T-helper 1 cell (primary cell): ENCODE results near the gene AJAP1.

Source experiments
- DNase-seq, 5 donors: peaks; one replicate each; pipeline ENCODE4 v3.0.0-alpha.2; 2012 to 2020

The AJAP1 gene

DNA sequence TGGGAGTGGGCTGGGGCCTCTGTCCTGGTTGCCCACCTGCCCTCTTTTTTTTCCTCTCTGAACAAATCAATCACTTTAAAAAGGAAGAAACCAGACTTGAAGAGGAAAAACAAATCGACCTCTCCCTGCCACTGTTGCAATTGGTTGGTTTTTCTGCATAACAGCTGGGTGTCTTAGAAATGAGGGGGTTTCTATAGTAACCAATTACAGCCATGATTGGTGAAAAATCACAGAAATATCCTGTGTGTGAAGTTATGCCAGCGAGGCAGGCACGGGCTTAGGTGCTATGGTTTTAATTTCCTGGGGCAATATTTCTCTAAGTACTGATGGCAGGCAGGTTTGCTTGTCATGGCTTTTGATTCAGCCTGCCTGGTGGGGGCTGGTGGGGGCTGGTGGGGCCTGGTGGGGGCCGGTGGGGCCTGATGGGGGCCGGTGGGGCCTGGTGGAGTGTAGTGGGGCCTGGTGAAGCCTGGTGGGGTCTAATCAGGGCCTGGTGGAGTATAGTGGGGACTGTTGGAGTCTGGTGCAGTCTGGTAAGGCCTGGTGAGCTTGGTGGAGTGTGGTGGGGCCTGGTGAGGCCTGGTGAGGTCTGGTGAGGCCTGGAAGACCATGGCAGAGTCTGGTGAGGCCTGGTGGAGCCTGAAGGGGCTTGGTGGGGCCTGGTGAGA lies 54.6 kb downstream of the AJAP1 start:
- DNase-seq, result no peak

DNA sequence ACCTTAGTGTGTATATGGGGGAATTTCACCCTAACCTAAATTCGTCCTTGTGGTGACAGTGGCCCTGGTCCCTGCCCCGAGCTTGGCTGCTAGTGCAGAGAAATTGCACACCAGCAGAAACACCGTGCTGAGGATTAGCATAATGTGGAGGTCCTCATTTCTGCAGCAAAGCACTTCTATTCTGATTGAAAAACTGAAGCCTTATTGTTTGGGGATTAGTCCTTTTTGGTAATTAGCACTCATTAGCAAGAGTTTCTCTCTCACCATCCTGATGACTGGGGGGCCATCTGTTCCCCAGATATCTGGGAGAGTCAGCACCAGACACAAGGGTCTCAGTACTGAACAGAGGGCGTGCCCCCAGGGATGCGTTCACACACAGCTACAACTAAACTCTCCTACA lies 55.2 kb downstream of the AJAP1 start:
- no peak for DNase-seq

DNA sequence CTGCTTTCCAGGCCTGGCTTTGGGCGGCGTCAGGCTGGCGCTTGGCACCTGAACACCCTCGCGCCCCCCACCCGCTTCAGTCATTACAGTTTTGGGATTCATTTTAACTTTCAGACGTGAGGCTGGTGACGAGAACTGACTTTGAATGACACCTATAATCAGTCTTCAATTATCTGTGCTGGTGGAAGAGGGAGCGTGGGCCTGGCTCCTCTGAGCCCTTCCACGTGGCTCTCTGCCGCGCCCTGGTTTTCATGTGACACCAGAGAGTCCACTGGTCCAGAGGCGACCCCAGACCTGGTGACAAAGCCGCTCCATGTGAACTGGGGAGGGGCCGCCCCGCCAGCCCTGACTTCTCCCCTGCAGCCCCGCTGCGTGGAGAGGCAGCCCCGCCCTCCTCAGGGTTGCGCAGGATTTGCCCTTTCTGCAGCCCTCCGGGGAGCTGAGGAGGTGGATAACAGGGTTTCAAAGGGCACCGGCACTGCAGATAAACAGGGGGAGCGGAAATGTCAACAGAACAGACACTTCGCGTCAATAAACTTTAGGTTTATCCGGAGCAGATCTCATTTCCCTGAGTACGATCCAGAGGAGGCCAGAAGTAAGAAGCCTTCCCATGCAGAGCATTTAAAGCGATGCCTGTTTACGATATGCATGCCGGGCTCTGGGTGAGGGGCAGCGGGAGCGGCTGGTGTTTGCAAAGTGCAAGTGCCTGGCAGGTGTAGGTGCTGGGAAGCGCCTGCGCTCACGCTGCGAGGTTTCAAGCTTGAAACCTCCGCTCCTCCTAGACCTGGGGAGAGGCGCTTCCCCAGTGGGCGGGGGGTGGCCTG lies 56.4 kb downstream of the AJAP1 start:
- no peak for DNase-seq

DNA sequence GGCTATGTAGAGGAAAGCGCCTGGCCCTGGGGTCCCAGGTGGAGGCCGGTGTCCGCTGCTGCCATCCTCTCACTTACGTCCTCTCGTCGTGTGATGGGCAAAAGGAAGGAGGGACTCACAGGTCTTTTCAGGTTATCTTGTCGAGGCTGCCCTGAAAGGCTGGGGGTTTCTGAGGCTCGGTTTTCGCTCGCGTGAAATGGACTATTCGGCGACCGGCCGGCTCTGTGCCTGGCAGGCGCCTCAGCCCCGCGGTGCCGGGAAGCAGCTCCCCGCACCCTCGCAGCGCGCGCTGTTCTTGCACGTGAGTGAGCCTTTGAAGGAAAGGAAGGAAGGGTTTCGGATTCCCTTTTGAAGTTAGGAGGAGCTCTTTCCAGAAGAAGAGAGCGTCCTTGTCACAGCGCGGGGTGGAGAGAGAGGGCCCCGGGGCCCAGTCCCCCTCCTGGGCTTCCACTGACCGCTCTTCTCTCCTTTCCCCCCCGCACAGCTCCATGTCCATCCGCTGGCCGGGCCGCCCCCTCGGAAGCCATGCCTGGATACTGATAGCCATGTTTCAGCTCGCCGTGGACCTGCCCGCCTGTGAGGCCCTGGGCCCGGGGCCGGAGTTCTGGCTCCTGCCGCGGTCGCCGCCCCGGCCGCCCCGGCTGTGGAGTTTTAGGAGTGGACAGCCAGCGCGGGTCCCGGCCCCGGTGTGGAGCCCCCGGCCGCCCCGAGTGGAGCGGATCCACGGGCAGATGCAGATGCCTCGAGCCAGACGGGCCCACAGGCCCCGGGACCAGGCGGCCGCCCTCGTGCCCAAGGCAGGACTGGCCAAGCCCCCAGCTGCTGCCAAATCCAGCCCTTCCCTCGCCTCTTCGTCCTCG lies 57.2 kb downstream of the AJAP1 start:
- no peak for DNase-seq

DNA sequence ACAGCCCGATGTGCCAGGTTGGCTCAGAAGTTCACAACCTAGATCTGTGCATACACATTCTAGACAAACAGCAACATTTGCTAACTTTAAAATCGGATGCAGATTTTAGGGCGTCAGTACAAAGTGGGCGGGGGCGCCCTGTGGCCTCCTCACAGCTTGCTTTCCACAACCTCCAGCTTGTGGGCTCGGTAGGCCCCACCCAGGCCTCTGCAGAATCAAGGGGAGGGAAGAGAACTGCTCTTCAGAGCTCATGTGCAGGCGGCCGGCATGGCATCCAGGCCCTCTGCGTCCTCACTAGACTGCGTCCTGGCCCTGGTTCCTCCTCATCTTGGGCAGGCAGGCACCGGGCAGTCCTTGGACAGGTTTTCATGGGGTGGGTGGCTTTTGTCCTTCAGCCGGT lies 59.3 kb downstream of the AJAP1 start:
- no peak for DNase-seq

DNA sequence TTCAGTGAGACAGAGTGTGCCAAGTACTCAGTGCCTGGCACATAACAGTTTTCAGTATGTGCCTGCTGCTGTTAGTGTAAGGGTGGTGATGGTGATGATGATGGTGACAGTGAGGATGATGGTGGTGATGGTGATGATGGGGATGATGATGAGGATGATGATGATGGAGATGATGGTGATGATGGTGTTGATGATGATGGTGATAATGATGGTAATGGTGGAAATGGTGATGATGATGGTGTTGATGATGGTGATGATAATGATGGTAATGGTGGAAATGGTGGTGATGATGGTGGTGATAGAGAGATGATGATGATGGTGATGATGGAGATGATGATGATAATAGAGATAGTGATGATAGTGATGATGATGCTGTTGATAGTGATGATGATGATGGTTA lies 62.0 kb downstream of the AJAP1 start:
- no peak for DNase-seq

DNA sequence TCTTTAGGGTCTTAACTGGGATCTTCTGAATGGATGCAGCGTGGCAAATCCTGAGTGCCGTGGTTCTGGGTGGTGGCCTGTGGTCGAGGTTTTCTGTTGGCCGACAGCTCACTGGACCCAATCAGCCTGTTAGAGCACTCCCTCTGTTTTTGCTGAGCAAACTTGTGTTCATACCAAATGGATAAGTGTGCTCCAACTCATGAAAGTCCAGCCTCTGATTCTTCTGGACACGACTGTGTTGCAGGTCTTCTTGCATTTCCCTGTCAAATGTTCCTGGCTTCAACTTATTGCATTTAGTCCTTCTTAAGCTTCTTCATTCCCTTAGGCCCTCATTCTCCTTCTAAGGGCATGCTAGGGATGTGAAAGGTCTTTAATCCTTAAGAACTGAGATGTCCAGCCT lies 63.7 kb downstream of the AJAP1 start:
- DNase-seq, result no peak

DNA sequence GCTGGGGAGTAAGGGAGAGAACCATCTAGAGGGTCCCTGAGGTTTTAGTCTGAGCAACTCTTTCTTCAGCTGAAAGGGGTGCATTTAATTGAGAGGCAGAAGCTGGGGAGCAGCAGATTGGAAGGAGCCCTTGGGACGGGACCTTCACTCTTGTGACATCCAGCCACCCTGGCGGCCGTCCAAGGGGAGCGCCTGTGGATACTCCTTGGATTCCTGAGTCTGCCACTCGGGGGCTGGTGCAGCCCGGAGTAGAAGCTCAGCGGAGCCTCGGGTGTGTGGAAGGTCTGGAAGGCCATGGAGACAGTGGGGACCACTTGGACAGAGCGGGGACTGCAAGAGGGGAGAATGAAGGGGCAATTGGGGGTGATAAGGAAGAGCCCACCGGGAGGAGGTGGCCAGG lies 68.7 kb downstream of the AJAP1 start:
- no peak for DNase-seq

DNA sequence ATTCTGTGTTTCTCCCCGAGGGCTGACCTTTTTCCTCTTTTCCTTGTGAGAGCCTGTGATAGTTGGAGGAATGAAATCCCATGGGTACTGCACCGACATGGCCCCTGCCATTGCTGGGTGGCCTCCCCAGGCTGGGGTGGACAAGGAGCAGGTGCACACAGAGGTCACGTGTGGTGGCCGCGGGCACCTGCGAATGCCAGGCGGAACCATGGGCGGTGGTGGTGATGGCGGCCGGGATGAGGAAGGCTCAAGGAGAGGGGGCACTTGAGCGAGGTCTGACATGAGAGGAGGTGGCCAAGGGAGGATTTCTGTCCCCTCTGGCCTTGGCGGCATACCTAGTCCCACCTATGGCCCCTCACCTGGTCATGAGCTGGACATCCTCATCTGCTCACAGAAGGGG lies 69.6 kb downstream of the AJAP1 start:
- DNase-seq, result no peak

DNA sequence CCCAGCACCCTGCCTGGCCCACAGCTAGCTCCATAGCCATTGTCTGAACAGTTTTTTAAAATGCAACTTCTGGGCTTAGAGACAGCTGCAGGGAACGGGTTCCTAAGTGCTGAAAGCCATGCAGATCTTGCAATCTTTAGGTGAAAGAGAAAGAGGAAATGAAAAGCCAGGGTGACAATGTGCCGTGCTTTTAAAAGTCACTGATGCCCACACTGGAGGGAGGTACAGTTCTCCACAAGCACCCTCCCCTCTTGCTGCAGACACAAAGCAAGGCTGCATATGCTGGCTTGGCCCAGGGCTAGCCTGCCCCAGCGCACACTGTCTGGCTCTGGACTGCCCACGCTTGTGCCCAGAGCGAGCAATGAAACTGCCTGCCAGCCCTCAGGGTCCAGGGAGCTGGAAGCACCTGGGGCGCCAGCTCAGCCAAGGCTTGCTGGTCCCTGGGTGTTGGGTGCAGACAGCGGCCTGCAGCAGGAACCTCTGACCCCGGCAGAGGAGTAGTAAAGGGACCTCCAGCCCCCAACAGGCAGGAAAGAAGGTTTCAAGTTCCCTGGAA lies 70.4 kb downstream of the AJAP1 start:
- DNase-seq, result no peak

DNA sequence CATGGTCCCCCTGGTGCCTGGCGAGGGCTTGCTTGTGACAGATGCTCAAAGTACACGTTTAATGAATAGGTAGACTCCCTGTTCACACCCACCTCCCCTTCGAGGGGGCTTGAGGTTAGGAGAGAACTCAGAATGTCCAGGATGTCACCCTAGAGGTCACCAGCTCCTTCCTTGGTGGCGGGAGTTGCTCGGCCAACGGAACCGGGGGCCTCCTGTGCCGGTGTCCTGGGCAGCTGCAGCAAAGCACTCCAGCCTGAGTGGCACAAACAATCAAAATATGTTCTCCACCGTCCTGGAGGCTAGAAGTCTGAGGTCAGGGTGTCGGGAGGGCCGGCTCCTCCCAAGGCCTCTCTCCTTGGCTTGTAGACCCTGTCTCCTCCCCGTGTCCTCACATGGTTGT lies 71.0 kb downstream of the AJAP1 start:
- DNase-seq, result no peak

DNA sequence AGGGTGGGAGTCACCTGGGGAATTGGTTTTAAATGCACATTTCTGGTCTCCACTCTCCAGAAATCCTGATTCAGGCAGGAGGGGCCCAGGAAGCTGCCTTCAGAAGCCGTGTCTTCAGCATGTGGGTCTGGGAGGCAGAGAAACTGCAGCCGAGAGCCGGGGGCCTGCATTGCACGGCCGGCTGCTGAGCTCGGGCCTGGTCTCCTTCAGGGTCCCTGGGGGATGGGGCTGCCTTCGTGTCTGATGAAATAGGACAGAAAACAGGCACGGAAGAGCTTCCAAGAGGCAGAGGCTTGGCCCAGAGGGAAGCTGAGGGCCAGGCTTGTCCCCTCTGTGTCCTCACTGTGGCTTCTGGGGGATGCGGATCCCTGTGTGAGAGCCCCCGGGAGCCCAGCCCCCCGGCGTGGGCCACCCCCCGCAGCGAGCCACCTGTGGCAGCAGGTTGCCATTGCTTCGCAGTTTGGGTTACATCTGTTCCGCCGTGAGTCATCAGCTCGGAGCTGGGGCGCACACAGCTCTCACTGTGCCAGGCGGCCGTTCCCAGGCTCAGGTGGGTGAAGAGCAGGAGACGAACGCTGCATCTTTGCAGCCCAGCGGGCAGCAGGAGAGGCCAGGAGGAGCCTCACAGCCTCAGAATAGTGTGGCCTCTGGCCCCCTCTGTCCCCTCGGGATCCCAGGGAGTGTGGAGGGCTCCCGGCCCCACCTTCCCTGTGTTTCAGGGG lies 72.4 kb downstream of the AJAP1 start:
- DNase-seq, result no peak

DNA sequence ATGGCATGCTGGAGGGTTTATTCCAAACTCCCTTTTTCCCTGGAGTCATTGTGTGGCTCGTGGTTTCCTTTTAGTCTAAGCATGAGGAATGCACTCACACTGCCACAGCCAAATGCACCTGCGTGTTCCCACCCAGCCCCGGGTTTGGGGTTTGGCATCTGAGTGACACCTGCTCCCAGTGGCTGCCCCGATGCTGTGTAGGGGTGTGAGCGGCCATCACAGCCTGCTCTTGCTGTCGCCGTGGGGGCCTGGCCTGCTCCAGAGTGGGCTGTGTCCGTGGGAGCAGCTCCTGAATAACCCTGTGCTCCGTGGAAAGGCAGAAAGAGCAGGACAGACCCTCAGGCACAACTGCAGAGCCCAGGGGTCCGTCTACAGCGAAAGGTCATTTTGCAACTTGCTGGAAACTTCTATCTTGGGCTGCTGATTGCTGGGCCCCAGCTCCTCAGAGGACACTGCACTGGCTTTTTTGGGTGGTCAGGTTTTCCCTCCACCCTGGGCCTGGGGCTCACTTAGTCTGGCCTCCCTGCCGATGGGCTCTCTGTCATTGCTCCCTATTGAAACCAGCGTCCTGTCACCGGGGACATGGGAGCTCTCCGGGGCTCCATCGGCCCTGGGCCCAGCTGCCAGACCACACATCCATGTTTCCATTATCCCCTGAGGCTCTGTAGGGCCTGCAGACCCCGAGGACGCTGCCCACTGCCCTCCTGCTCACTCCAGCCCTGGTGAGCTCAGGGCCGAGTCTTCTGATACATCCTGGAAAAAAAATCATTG lies 74.1 kb downstream of the AJAP1 start:
- DNase-seq, result no peak

DNA sequence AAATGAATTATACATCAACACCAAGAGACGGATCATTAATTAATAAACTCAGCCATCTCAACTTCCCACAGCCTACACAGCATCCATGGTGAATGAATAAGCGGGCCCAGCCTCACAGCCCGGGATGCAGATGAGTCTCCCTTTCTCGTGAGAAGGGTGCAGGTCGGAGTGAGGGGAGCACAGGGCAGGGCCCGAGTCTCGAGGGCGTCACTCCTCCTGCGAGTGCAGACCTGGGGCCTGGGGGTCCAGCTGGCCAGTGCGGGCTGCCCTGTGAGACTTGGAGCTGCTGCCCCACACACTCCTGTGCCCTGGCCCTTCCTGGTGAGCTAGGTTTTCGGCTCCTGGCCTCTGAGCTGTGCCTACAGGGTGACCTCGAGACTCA lies 74.7 kb downstream of the AJAP1 start:
- DNase-seq, result no peak

DNA sequence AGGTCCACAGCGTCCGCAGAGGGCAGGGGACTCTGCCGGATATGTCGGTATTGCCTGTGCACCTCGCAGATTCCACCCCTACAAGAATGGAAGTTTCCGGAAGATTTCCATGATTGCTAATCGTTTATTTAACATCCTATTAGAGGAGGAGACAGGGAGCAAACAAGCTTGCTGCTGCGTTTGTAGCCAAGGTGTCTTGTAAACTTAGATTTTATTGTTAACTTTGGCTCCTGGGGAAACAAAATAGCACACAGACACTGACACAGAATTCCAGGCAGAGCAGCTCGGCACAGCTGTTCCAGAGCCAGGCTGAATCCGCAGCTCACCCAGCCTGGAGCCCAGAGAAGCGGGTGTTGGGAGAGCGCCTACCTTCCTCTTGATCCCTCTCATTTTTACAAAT lies 75.7 kb downstream of the AJAP1 start:
- DNase-seq, result no peak

DNA sequence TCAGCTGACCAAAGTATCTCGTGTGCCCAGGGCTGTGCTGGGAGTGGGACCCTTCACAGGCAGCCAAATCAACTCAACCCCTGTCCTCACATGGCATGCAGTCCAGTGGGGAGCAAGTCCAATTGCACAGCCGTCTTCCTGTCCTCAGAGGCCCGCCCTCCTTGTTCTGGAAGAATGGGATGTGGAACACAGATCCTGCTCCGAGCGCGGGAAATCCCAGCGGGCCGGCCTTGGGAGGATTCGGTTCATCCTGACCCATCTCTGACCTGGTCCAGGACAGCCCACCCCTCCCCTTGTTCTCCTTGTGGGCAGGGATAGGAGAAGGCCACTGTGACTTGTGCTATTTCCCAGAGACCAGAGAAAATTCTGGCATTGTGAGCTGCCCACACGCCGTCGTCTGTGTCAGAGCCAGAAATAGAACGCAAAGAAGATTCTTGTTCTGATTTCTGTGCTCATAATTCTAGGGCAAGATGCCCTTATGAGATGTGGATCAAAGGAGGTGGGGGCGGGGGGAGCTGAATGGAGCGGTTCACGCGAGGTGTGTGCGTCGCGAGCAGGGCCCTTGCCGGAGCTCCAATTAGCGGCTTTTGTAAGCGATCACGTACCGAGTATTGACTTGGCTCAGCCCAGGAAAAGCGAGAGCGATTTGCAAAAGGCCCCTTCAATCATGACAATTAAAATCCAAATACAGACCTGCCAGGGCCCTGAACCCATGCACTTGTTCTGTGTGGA lies 79.2 kb downstream of the AJAP1 start:
- no peak for DNase-seq

DNA sequence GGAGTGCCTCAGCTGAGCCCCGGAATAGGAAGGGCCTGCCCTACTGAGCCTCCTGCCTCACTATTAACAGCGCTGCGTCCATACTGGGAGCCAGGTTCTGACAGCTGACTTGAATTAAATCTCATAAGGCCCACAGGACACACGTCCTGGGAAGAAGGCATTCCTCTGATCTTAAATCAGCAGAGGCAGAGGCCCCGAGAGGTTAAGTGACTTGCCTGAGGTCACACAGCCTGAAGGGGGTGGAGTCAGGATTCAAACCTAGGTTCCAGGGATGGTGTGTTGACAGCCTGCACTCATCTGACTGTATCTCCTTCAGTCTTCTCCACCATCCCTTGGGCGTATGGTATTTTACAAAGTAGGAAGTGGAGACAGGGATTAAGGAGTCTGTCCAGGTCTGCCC lies 79.8 kb downstream of the AJAP1 start:
- DNase-seq, result no peak

DNA sequence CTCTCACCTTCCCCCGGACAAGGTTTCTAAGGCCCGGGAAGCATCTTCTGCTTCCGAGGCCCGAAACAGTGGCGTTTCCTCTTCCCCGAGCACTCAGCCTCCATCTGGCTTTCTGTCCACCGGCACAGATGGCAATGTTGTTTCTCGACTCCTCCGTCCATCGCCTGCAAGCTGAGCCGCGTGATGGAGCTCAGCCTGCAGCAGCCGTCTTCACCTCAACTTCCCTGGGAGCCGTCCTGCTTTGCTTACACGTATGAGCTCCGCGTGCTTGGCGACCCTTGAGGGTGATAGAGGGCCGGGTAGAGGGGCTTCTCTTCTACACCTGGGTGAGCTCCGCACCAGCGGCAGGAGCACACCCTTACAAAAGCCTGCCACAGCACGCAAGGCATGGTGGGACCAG lies 80.4 kb downstream of the AJAP1 start:
- no peak for DNase-seq

DNA sequence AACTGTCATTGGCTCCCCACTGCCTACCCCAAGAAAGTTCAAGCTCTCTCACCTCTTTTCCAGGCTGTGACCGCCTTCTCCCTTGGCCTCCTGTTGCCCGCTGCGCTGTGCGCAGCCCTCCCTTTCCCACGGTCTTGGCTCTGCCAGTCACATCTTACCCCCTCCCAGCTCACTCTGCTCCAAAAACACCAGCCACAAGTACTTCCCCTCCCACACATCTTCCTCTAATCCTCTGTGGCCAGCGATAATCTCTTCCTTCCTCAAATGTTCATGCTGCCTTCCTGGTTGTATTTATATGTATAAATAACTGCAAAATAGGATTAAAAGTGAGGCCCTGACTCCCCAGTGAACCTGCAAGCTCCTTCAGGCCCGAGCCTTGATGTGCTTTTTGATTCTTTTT lies 81.8 kb downstream of the AJAP1 start:
- no peak for DNase-seq

DNA sequence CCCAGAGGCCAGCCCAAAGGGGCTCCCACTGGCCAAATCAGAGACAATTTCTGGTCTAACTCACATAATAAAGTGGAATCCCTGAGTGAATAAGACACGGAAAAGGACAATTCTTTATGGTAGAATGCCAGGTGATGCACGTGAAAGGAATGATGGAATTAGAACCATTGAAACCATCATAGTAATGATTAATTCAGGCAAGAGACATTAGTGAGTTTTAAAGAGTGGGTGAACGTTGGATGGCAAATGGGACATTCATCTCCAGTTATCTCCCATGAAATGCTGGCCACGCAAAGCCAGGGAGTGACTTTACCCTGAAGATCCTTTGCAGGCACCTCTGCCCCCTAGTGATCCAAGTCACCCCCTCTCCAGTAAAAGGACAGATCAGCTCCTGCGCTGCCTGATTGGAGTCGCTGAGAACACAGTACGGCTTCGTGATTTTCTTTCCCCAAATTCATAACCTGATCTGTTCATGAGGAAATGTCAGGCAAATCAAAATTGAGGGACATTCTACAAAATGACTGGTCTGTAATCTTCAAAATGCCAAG lies 87.5 kb downstream of the AJAP1 start:
- no peak for DNase-seq
